Activated naive CD4-positive, alpha-beta T cell treated with anti-CD3 and anti-CD28 coated beads, Interleukin-2, amount 50 U/mL, for 72 hours (primary cell): Measurements from ENCODE around the gene TRIM71. TPM values are rescaled to one million over a fixed set of nuclear protein-coding genes. Genes with fewer than 3 reads are reported as not detected.
"Not testable (repeated sequence)": the region's sequence is repeated elsewhere in the genome, so short reads cannot be mapped to it uniquely, and the experiment has no call there.

Experiments
- ATAC-seq, 2 donors: fragments of 150-1000 bp; cut with Tn5 transposase; 2 replicates each; pipeline ENCODE4 v1.10.0; 2021; ENCODE audit warnings: mild to moderate bottlenecking in 2 of 2, moderate library complexity in 2 of 2
- DNase-seq, 2 donors: peaks; one replicate each; pipeline ENCODE4 v3.0.0; 2021 to 2022; ENCODE audit warnings: low spot score in 2 of 2
- H3K27ac Mint-ChIP-seq, 2 donors: one replicate each; pipeline ENCODE4 v1.8.0; 2022; ENCODE audit warnings: mild to moderate bottlenecking in 2 of 2, mixed read lengths in 2 of 2
- H3K36me3 Mint-ChIP-seq, 2 donors: one replicate each; pipeline ENCODE4 v1.8.0; 2022; ENCODE audit warnings: mixed read lengths in 2 of 2
- H3K9me3 Mint-ChIP-seq, 2 donors: one replicate each; pipeline ENCODE4 v1.8.0; 2022; ENCODE audit warnings: mixed read lengths in 2 of 2
- total RNA-seq, 2 donors: library from RNA; stranded (reverse); gene quantifications; one replicate each; pipeline ENCODE4 v1.2.3, GENCODE V29; 2022

The TRIM71 gene
- total RNA-seq, 2 donors from 2014 or later, result 0.02 to 0.08 TPM

GRCh38 chr3:32886911-32887310, 69.1 kb downstream of the TRIM71 start:
- Mint-ChIP-seq H3K36me3 (no peaks in the 10 kb centered on the region), H3K9me3 (peaks cover 0 to under 1% of the 10 kb centered on the region in 2 donors), H3K27ac (no peak overlapping the region)
- DNase-seq (no peak), ATAC-seq (no peak)

GRCh38 chr3:32888739-32889138, 70.9 kb downstream of the TRIM71 start:
- Mint-ChIP-seq H3K36me3 (no peaks in the 10 kb centered on the region), H3K27ac (no peak overlapping the region), H3K9me3 (no peaks in the 10 kb centered on the region)
- DNase-seq, result no peak
- ATAC-seq, result peak in 1 of 2 donors; percentile 41

- DNase-seq (no peak), ATAC-seq (no peak)
- H3K27ac Mint-ChIP-seq, result no peak overlapping the region
- H3K36me3 Mint-ChIP-seq, result no peaks in the 10 kb centered on the region
- no peaks in the 10 kb centered on the region for H3K9me3 Mint-ChIP-seq
Measured at GRCh38 chr3:32890420-32891276, 72.9 kb downstream of the TRIM71 start.

GRCh38 chr3:32891365-32891764, 73.6 kb downstream of the TRIM71 start:
- no peak overlapping the region for H3K27ac Mint-ChIP-seq
- no peaks in the 10 kb centered on the region for H3K9me3 Mint-ChIP-seq
- DNase-seq (no peak), ATAC-seq (no peak)
- no peaks in the 10 kb centered on the region for H3K36me3 Mint-ChIP-seq

- no peak for ATAC-seq
- no peaks in the 10 kb centered on the region for H3K9me3 Mint-ChIP-seq
- no peak for DNase-seq
- H3K36me3 Mint-ChIP-seq, result no peaks in the 10 kb centered on the region
- H3K27ac Mint-ChIP-seq, result no peak overlapping the region
Measured at GRCh38 chr3:32892625-32893598, 75.1 kb downstream of the TRIM71 start.

- ATAC-seq (no peak), DNase-seq (no peak)
- Mint-ChIP-seq H3K9me3 (no peaks in the 10 kb centered on the region), H3K36me3 (no peaks in the 10 kb centered on the region), H3K27ac (no peak overlapping the region)
Measured at GRCh38 chr3:32894977-32895376, 77.2 kb downstream of the TRIM71 start.

- no peaks in the 10 kb centered on the region for H3K9me3 Mint-ChIP-seq
- no peak overlapping the region for H3K27ac Mint-ChIP-seq
- DNase-seq (no peak), ATAC-seq (no peak)
- H3K36me3 Mint-ChIP-seq, result no peaks in the 10 kb centered on the region
Measured at GRCh38 chr3:32895701-32896100, 77.9 kb downstream of the TRIM71 start.

- Mint-ChIP-seq H3K9me3 (no peaks in the 10 kb centered on the region), H3K27ac (no peak overlapping the region), H3K36me3 (no peaks in the 10 kb centered on the region)
- no peak for DNase-seq
- no peak for ATAC-seq
Measured at GRCh38 chr3:32896143-32896542, 78.3 kb downstream of the TRIM71 start.

GRCh38 chr3:32897001-32897601, 79.3 kb downstream of the TRIM71 start:
- Mint-ChIP-seq H3K36me3 (no peaks in the 10 kb centered on the region), H3K9me3 (no peaks in the 10 kb centered on the region), H3K27ac (no peak overlapping the region)
- DNase-seq (no peak), ATAC-seq (no peak)

GRCh38 chr3:32897981-32898623, 80.3 kb downstream of the TRIM71 start:
- Mint-ChIP-seq H3K36me3 (no peaks in the 10 kb centered on the region), H3K27ac (no peak overlapping the region), H3K9me3 (no peaks in the 10 kb centered on the region)
- ATAC-seq (no peak), DNase-seq (no peak)

- Mint-ChIP-seq H3K9me3 (no peaks in the 10 kb centered on the region), H3K27ac (no peak overlapping the region), H3K36me3 (no peaks in the 10 kb centered on the region)
- no peak for ATAC-seq
- no peak for DNase-seq
Measured at GRCh38 chr3:32899265-32899664, 81.5 kb downstream of the TRIM71 start.

- Mint-ChIP-seq H3K9me3 (no peaks in the 10 kb centered on the region), H3K36me3 (no peaks in the 10 kb centered on the region), H3K27ac (no peak overlapping the region)
- ATAC-seq (no peak), DNase-seq (no peak)
Measured at GRCh38 chr3:32901005-32901932, 83.5 kb downstream of the TRIM71 start.

GRCh38 chr3:32902887-32903371, 85.1 kb downstream of the TRIM71 start:
- ATAC-seq, result peak; percentile 47 to 75
- H3K27ac Mint-ChIP-seq, H3K9me3 Mint-ChIP-seq, H3K36me3 Mint-ChIP-seq: not testable (repeated sequence)
- DNase-seq, result peak in 1 of 2 donors; percentile 36

GRCh38 chr3:32903953-32904352, 86.2 kb downstream of the TRIM71 start:
- ATAC-seq, result no peak
- H3K27ac Mint-ChIP-seq, result no peak overlapping the region
- H3K36me3 Mint-ChIP-seq, result no peaks in the 10 kb centered on the region
- no peaks in the 10 kb centered on the region for H3K9me3 Mint-ChIP-seq
- no peak for DNase-seq

- Mint-ChIP-seq H3K9me3 (no peaks in the 10 kb centered on the region), H3K27ac (no peak overlapping the region), H3K36me3 (no peaks in the 10 kb centered on the region)
- DNase-seq, result no peak
- ATAC-seq, result no peak
Measured at GRCh38 chr3:32909999-32910398, 92.2 kb downstream of the TRIM71 start.
